Upper lobe of left lung (tissue), 6 donors: ENCODE measurements around the gene FOXJ1. TPM values are rescaled to one million over a fixed set of nuclear protein-coding genes. Genes with fewer than 3 reads are reported as not detected.

ENCODE experiments used
- ATAC-seq, 2 donors: fragments of 200-7000 bp; cut with Tn5 transposase; one replicate each; pipeline ENCODE4 v1.9.1; 2022; ENCODE audit warnings: mild to moderate bottlenecking in 2 of 2, moderate library complexity in 2 of 2; ENCODE audit not compliant: low FRiP score in 2 of 2
- DNase-seq, 2 donors: peaks; one replicate each; pipeline ENCODE4 v3.0.0-alpha.2; 2019 to 2020
- H3K27ac ChIP-seq, 4 donors: fragments of 200-600 bp; sonication (generic); one replicate each; pipeline ENCODE4 v1.5.1; 2016 to 2019
- H3K27me3 ChIP-seq, 4 donors: fragments of 200-600 bp; sonication (generic); one replicate each; pipeline ENCODE4 v1.5.1; 2017 to 2019
- H3K36me3 ChIP-seq, 4 donors: fragments of 200-600 bp; sonication (generic); one replicate each; pipeline ENCODE4 v1.5.1; 2016 to 2019
- H3K4me1 ChIP-seq, 4 donors: fragments of 200-600 bp; sonication (generic); one replicate each; pipeline ENCODE4 v1.5.1; 2018 to 2019
- H3K4me3 ChIP-seq, 4 donors: fragments of 200-600 bp; sonication (generic); one replicate each; pipeline ENCODE4 v1.5.1; 2017 to 2019; ENCODE audit warnings: mild to moderate bottlenecking in 2 of 4, moderate library complexity in 1 of 4
- H3K9me3 ChIP-seq, 4 donors: fragments of 200-600 bp; sonication (generic); one replicate each; pipeline ENCODE4 v1.5.1; 2018 to 2019
- EP300 ChIP-seq, 4 donors: sonication (generic); formaldehyde crosslinking; IDR thresholded peaks; one replicate each; pipeline ENCODE4 v1.5.1; 2017; ENCODE audit warnings: antibody characterized with exemption in 4 of 4, control low read depth in 2 of 4
- POLR2A ChIP-seq, 4 donors: fragments of 450-650 bp; IDR thresholded peaks; one replicate each; pipeline ENCODE4 v1.5.1; 2016 to 2017; ENCODE audit warnings: antibody characterized with exemption in 4 of 4, mild to moderate bottlenecking in 2 of 4
- POLR2AphosphoS5 ChIP-seq, 2 donors: sonication (generic); formaldehyde crosslinking; IDR thresholded peaks; one replicate each; pipeline ENCODE4 v1.5.1; 2017; ENCODE audit warnings: antibody characterized with exemption in 2 of 2
- WGBS, 2 donors: methylation state at CpG; one replicate each; pipeline ENCODE4 v1.1.5; 2017 to 2018; 5-methylcytosine and 5-hydroxymethylcytosine counted together
- total RNA-seq, 6 donors: library from RNA; depleted of rRNA in 4 of 6; stranded (reverse); fragments of >200 nt in 4 of 6; gene quantifications; one replicate each; pipeline versions ENCODE4 v1.1.0 to v1.2.1, GENCODE V29; 2016 to 2021
- TF ChIP-seq, protein P1 (sequence below), 6 experiments: fragments of 450-650 bp in 4 of 6; fragments of 200-600 bp in 2 of 6; sonication (generic) in 2 of 6; IDR thresholded peaks; one replicate each; pipeline ENCODE4 v1.5.1; 2016 to 2019; ENCODE audit warnings: antibody characterized with exemption in 6 of 6
- donor health status: DM: no; HTN: no; CAD: no; lungs with moderate emphysema.
- donor health status: DM: no; HTN: yes; CAD: no; lungs with severe emphysema.

Gene FOXJ1
- total RNA-seq, 6 donors from 2014 or later, result 3.3 to 86.6 (median 32.2) TPM

GRCh38 chr17:76149214-76149613 is 8.2 kb upstream of the FOXJ1 start:
- no peak overlapping the region for H3K4me3 ChIP-seq
- 84 to 88% methylated on average over 10 of the region's 10 CpGs for WGBS, 2 donors
- H3K36me3 ChIP-seq, result no peaks in the 10 kb centered on the region
- ATAC-seq (no peak), DNase-seq (no peak)
- no peak overlapping the region for H3K27ac ChIP-seq
- H3K27me3 ChIP-seq, result no peaks in the 10 kb centered on the region
- peaks cover 22 to 24% (median 22%) of the 10 kb centered on the region in 4 donors for H3K4me1 ChIP-seq
- no peaks in the 10 kb centered on the region for H3K9me3 ChIP-seq
- TF ChIP-seq, protein P1, sequence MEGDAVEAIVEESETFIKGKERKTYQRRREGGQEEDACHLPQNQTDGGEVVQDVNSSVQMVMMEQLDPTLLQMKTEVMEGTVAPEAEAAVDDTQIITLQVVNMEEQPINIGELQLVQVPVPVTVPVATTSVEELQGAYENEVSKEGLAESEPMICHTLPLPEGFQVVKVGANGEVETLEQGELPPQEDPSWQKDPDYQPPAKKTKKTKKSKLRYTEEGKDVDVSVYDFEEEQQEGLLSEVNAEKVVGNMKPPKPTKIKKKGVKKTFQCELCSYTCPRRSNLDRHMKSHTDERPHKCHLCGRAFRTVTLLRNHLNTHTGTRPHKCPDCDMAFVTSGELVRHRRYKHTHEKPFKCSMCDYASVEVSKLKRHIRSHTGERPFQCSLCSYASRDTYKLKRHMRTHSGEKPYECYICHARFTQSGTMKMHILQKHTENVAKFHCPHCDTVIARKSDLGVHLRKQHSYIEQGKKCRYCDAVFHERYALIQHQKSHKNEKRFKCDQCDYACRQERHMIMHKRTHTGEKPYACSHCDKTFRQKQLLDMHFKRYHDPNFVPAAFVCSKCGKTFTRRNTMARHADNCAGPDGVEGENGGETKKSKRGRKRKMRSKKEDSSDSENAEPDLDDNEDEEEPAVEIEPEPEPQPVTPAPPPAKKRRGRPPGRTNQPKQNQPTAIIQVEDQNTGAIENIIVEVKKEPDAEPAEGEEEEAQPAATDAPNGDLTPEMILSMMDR (IDR thresholded peaks at IDR 0.05), result no peak
- no peak for TF ChIP-seq EP300 (IDR thresholded peaks at IDR 0.05)
- no peak for TF ChIP-seq POLR2A (IDR thresholded peaks at IDR 0.05)
- TF ChIP-seq POLR2AphosphoS5 (IDR thresholded peaks at IDR 0.05), result no peak

- ATAC-seq, result no peak
- Histone ChIP-seq H3K36me3 (no peaks in the 10 kb centered on the region), H3K4me3 (no peak overlapping the region), H3K4me1 (peaks cover 22 to 37% (median 31%) of the 10 kb centered on the region in 4 donors), H3K27ac (no peak overlapping the region), H3K27me3 (no peaks in the 10 kb centered on the region), H3K9me3 (no peaks in the 10 kb centered on the region)
- WGBS, 2 donors, result 94 to 100% methylated on average over 1 of the region's 1 CpG
- DNase-seq, result no peak
- TF ChIP-seq, protein P1 (IDR thresholded peaks at IDR 0.05), result peak in 1 of 6 experiments; percentile 3
- no peak for TF ChIP-seq POLR2AphosphoS5 (IDR thresholded peaks at IDR 0.05)
Observed at GRCh38 chr17:76148015-76148326, 6.9 kb upstream of the FOXJ1 start.

GRCh38 chr17:76147211-76148014 is 6.4 kb upstream of the FOXJ1 start:
- H3K9me3 ChIP-seq, result no peaks in the 10 kb centered on the region
- H3K4me1 ChIP-seq, result peaks cover 22 to 38% (median 31%) of the 10 kb centered on the region in 4 donors
- WGBS, 2 donors, result 78 to 83% methylated on average over 13 of the region's 13 CpGs
- DNase-seq (no peak), ATAC-seq (no peak)
- H3K4me3 ChIP-seq, result no peak overlapping the region
- TF ChIP-seq, protein P1 (IDR thresholded peaks at IDR 0.05), result peak; percentile 24 to 61 (median 58)
- TF ChIP-seq POLR2AphosphoS5 (IDR thresholded peaks at IDR 0.05), result no peak
- no peaks in the 10 kb centered on the region for H3K27me3 ChIP-seq
- no peaks in the 10 kb centered on the region for H3K36me3 ChIP-seq
- no peak overlapping the region for H3K27ac ChIP-seq

DNA sequence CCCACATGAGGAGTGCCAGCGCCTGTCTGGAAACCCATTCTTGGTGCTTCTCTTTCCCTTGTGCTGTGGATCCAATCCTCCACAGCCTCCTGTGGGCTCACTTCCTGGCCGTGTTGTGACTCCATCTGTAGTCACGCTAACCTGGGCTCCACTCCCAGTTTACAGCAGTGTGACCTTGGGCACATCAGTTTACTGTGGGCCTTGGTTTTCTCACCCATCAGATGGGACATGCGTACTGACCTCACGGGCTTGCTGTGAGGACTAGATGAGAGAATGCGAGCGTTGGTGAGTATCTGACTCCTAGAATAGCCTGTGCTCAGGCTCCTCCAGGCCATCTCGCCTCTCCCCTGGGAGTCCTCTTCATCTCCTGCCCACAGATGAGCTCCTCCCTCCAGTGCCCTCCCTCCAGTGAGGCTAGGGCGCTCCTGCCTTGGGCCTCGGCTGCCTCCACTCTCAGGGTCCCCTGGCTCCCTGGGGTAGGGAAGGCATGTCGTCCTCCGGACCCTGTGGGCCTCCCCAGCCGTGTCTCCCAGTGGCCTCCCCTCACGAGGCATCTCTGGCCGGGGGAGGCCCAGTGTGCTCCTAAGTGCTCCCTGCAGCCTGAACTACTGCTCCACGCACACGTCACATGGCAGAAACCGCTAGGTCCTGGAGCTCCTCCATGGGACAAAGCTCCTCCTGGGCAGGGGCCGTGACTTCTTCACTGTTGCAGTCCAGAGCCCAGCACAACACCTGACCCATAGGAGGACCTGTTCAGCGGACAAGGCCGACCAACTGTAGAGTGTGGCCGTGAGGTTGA is 5.2 kb upstream of the FOXJ1 start:
- Histone ChIP-seq H3K27ac (peak overlapping the region; percentile 63 to 75 (median 71)), H3K4me3 (no peak overlapping the region), H3K9me3 (no peaks in the 10 kb centered on the region), H3K36me3 (no peaks in the 10 kb centered on the region), H3K4me1 (peaks cover 30 to 48% (median 42%) of the 10 kb centered on the region in 4 donors), H3K27me3 (no peaks in the 10 kb centered on the region)
- TF ChIP-seq EP300 (IDR thresholded peaks at IDR 0.05) (no peak), POLR2AphosphoS5 (IDR thresholded peaks at IDR 0.05) (no peak), POLR2A (IDR thresholded peaks at IDR 0.05) (no peak)
- TF ChIP-seq, protein P1 (IDR thresholded peaks at IDR 0.05), result no peak
- WGBS, 2 donors, result 87 to 88% methylated on average over 12 to 22 of the region's 22 CpGs
- ATAC-seq (no peak), DNase-seq (no peak)
